SH-SY5Y (cell line): Measurements from ENCODE around the gene LCN10.

Source experiments
- GATA2 ChIP-seq: IDR thresholded peaks from 2 replicates; pipeline ENCODE4 v1.6.1; 2011; ENCODE audit warnings: mild to moderate bottlenecking, low read depth, low read length
- GATA3 ChIP-seq: IDR thresholded peaks from 2 replicates; pipeline ENCODE4 v1.6.1; 2011; ENCODE audit warnings: low read depth, mild to moderate bottlenecking, low read length, moderate library complexity

DNA sequence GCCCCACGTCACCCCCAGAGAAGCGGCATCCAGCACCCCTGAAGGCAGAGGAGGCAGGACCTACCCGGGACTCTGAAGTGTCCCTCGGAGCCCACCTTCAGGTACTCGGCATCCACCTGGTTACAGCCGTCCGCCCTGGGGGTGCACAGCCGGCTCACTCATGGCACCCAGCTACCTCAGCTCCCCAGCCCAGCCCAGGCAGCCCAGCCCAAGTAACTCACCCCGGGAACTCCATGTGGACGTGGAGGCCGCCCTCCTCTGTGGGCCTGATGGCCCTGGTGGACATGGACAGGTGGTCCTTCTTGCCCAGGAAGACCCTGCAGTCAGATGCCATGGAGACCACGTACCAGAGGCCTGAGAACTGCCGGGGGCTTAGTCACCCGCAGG, 20.9 kb upstream of the LCN10 start:
- TF ChIP-seq GATA3, result no peak
- TF ChIP-seq GATA2, result no peak
